IMR-90 (cell line): ENCODE measurements around the gene SKP2. TPM values are rescaled to one million over a fixed set of nuclear protein-coding genes. Genes with fewer than 3 reads are reported as not detected.

ENCODE experiments used
- ATAC-seq: fragments of 200-7000 bp; cut with Tn5 transposase; 2 replicates; pipeline ENCODE4 v1.9.1; 2020; ENCODE audit warnings: low read depth, mild to moderate bottlenecking, moderate library complexity
- BruUV-seq: library from RNA; stranded (reverse); fragments of 400-500 nt; replicated peaks from 2 replicates; lab custom pipeline; 2021; lab: Mats Ljungman, UMichigan
- CTCF ChIA-PET: fragments of 300-600 bp; formaldehyde crosslinking; extraction: SDS; loops from one replicate; lab custom pipeline; 2021; ENCODE audit warnings: antibody characterized with exemption; lab: Yijun Ruan, JAX
- POLR2A ChIA-PET: fragments of 300-600 bp; sonication (Branson Sonifier 250); formaldehyde crosslinking; loops from one replicate; lab custom pipeline; 2022; ENCODE audit warnings: antibody characterized with exemption; ENCODE audit not compliant: unreplicated experiment; lab: Charles Lee
- DNase-seq: peaks from one replicate; pipeline ENCODE4 v3.0.0; 2013
- H2AFZ ChIP-seq: replicated peaks from 2 replicates; pipeline ENCODE3; 2013; ENCODE audit warnings: low read length, mild to moderate bottlenecking; ENCODE audit not compliant: poor library complexity
- H2AK5ac ChIP-seq: 2 replicates; pipeline ENCODE4 v1.6.1; 2013; ENCODE audit warnings: low read depth, low read length, inconsistent platforms
- H2AK9ac ChIP-seq: replicated peaks from 2 replicates; pipeline ENCODE3; 2013; ENCODE audit warnings: mild to moderate bottlenecking, low read depth, low read length, moderate library complexity; ENCODE audit not compliant: poor library complexity
- H2BK120ac ChIP-seq: 2 replicates; pipeline ENCODE4 v1.6.1; 2013; ENCODE audit warnings: low read depth, low read length, inconsistent platforms
- H2BK15ac ChIP-seq: 3 replicates; pipeline ENCODE4 v1.6.1; 2013; ENCODE audit warnings: low read depth, low read length, inconsistent platforms
- H2BK20ac ChIP-seq: 2 replicates; pipeline ENCODE4 v1.6.1; 2013; ENCODE audit warnings: low read depth, mild to moderate bottlenecking, inconsistent platforms, low read length, moderate library complexity
- H2BK5ac ChIP-seq: 2 replicates; pipeline ENCODE4 v1.6.1; 2013; ENCODE audit warnings: mild to moderate bottlenecking, low read depth, low read length, inconsistent platforms; ENCODE audit not compliant: poor library complexity, severe bottlenecking
- H3K14ac ChIP-seq: replicated peaks from 2 replicates; pipeline ENCODE4 v1.6.1; 2013; ENCODE audit warnings: low read depth, low read length, inconsistent platforms
- H3K18ac ChIP-seq: 2 replicates; pipeline ENCODE4 v1.6.1; 2013; ENCODE audit warnings: low read depth, low read length, control low read depth
- H3K23ac ChIP-seq: 2 replicates; pipeline ENCODE4 v1.6.1; 2013; ENCODE audit warnings: low read depth, low read length, inconsistent platforms
- H3K27ac ChIP-seq: 2 replicates; pipeline ENCODE4 v1.5.1; 2013; ENCODE audit warnings: mild to moderate bottlenecking, control low read depth, low read length; ENCODE audit not compliant: insufficient read depth
- H3K27me3 ChIP-seq: 2 replicates; pipeline ENCODE4 v1.6.1; 2013; ENCODE audit warnings: low read length; ENCODE audit not compliant: control insufficient read depth, insufficient read depth
- H3K36me3 ChIP-seq: 2 replicates; pipeline ENCODE4 v1.6.1; 2013; ENCODE audit warnings: low read length, mixed read lengths; ENCODE audit not compliant: control insufficient read depth, insufficient read depth
- H3K4ac ChIP-seq: 2 replicates; pipeline ENCODE4 v1.6.1; 2013; ENCODE audit warnings: low read depth, low read length, inconsistent platforms
- H3K4me1 ChIP-seq: 2 replicates; pipeline ENCODE4 v1.6.1; 2013; ENCODE audit warnings: low read length, mixed read lengths; ENCODE audit not compliant: control insufficient read depth, insufficient read depth
- H3K4me2 ChIP-seq: 2 replicates; pipeline ENCODE4 v1.6.1; 2013; ENCODE audit warnings: low read depth, mild to moderate bottlenecking, control low read depth, low read length, moderate library complexity
- H3K4me3 ChIP-seq: 2 replicates; pipeline ENCODE4 v1.5.1; 2013; ENCODE audit warnings: low read depth, mild to moderate bottlenecking, control low read depth, low read length, moderate library complexity; ENCODE audit not compliant: insufficient read depth
- H3K56ac ChIP-seq: 2 replicates; pipeline ENCODE4 v1.6.1; 2013; ENCODE audit warnings: low read length, inconsistent platforms; ENCODE audit not compliant: insufficient read depth; ENCODE audit errors: extremely low read depth
- H3K79me1 ChIP-seq, 2 experiments: 2 replicates each; pipeline ENCODE4 v1.6.1; 2013; ENCODE audit warnings: low read length in 2 of 2, inconsistent platforms in 1 of 2, low read depth in 1 of 2
- H3K9ac ChIP-seq: 2 replicates; pipeline ENCODE4 v1.6.1; 2013; ENCODE audit warnings: low read depth, low read length, control low read depth
- H3K9me1 ChIP-seq: 2 replicates; pipeline ENCODE4 v1.6.1; 2013; ENCODE audit warnings: low read length, inconsistent platforms; ENCODE audit not compliant: insufficient read depth
- H3K9me3 ChIP-seq: 2 replicates; pipeline ENCODE4 v1.6.1; 2013; ENCODE audit warnings: low read length; ENCODE audit not compliant: control insufficient read depth, insufficient read depth
- H4K20me1 ChIP-seq: 2 replicates; pipeline ENCODE4 v1.6.1; 2013; ENCODE audit warnings: low read length, inconsistent platforms; ENCODE audit not compliant: insufficient read depth
- H4K5ac ChIP-seq: 2 replicates; pipeline ENCODE4 v1.6.1; 2013; ENCODE audit warnings: mild to moderate bottlenecking, low read depth, low read length, control low read depth
- H4K8ac ChIP-seq, 2 experiments: 2 replicates each; pipeline ENCODE4 v1.6.1; 2013; ENCODE audit warnings: low read depth in 2 of 2, low read length in 2 of 2, control low read depth in 1 of 2, inconsistent platforms in 1 of 2
- H4K91ac ChIP-seq: 2 replicates; pipeline ENCODE4 v1.6.1; 2013; ENCODE audit warnings: low read depth, low read length, inconsistent platforms; ENCODE audit not compliant: insufficient read depth
- BHLHE40 ChIP-seq: fragments of 150-350 bp; IDR thresholded peaks from 2 replicates; pipeline ENCODE4 v1.6.1; 2016; ENCODE audit warnings: mild to moderate bottlenecking, low read depth, low read length
- CEBPB ChIP-seq: IDR thresholded peaks from 2 replicates; pipeline ENCODE4 v1.6.1; 2012; ENCODE audit warnings: low read depth, low read length, improper control_type of control experiment
- CHD1 ChIP-seq: IDR thresholded peaks from 2 replicates; pipeline ENCODE4 v1.6.1; 2012; ENCODE audit warnings: low read depth, low read length, improper control_type of control experiment
- CTCF ChIP-seq: conservative IDR thresholded peaks from 2 replicates; pipeline ENCODE4 v1.5.1; 2012; ENCODE audit warnings: mild to moderate bottlenecking, low read depth, low read length, improper control_type of control experiment
- ELK1 ChIP-seq: fragments of 150-350 bp; IDR thresholded peaks from 2 replicates; pipeline ENCODE4 v1.6.1; 2016; ENCODE audit warnings: low read depth, mild to moderate bottlenecking, low read length, moderate library complexity, borderline replicate concordance
- FOS ChIP-seq: fragments of 150-350 bp; IDR thresholded peaks from 2 replicates; pipeline ENCODE4 v1.6.1; 2016; ENCODE audit warnings: low read depth, low read length
- MAFK ChIP-seq: IDR thresholded peaks from 2 replicates; pipeline ENCODE4 v1.6.1; 2012; ENCODE audit warnings: low read depth, low read length, improper control_type of control experiment
- MAZ ChIP-seq: IDR thresholded peaks from 2 replicates; pipeline ENCODE4 v1.6.1; 2012; ENCODE audit warnings: low read depth, mild to moderate bottlenecking, low read length, improper control_type of control experiment, moderate library complexity, borderline replicate concordance
- MXI1 ChIP-seq: IDR thresholded peaks from 2 replicates; pipeline ENCODE4 v1.6.1; 2012; ENCODE audit warnings: low read depth, mild to moderate bottlenecking, low read length, moderate library complexity, borderline replicate concordance
- NFE2L2 ChIP-seq: fragments of 150-350 bp; IDR thresholded peaks from 2 replicates; pipeline ENCODE4 v1.6.1; 2016; ENCODE audit warnings: low read depth, mild to moderate bottlenecking, low read length
- POLR2A ChIP-seq: IDR thresholded peaks from 2 replicates; pipeline ENCODE4 v1.6.1; 2012; ENCODE audit warnings: mild to moderate bottlenecking, low read depth, low read length
- RAD21 ChIP-seq: IDR thresholded peaks from 2 replicates; pipeline ENCODE4 v1.6.1; 2012; ENCODE audit warnings: low read length, improper control_type of control experiment
- RCOR1 ChIP-seq: IDR thresholded peaks from 2 replicates; pipeline ENCODE4 v1.6.1; 2012; ENCODE audit warnings: mild to moderate bottlenecking, low read length, improper control_type of control experiment; ENCODE audit not compliant: insufficient replicate concordance
- RFX5 ChIP-seq: IDR thresholded peaks from 2 replicates; pipeline ENCODE4 v1.8.0; 2012; ENCODE audit warnings: low read depth, mild to moderate bottlenecking, low read length, moderate library complexity
- SMC3 ChIP-seq: fragments of 150-350 bp; IDR thresholded peaks from 2 replicates; pipeline ENCODE4 v1.6.1; 2016; ENCODE audit warnings: low read depth, mild to moderate bottlenecking, antibody characterized with exemption, low read length, moderate library complexity
- USF2 ChIP-seq: fragments of 150-350 bp; IDR thresholded peaks from 2 replicates; pipeline ENCODE4 v1.6.1; 2017; ENCODE audit warnings: mild to moderate bottlenecking, antibody characterized with exemption, low read length, low read depth
- WGBS, 2 experiments: methylation state at CpG; one replicate each; pipeline versions ENCODE4 v1.1.5 to v1.1.7; 2013; ENCODE audit warnings: missing lambda C conversion rate in 2 of 2; ENCODE audit not compliant: insufficient read length in 1 of 2; ENCODE audit errors: extremely low coverage in 2 of 2; 5-methylcytosine and 5-hydroxymethylcytosine counted together
- dilution Hi-C: fragments of 300-500 bp; cut with HindIII; formaldehyde crosslinking; loops from one replicate; pipeline ENCODE4 v1.14.3; 2018; ENCODE audit warnings: low sequenced_read_pairs; ENCODE audit not compliant: unreplicated experiment
- in situ Hi-C: fragments of 300-500 bp; cut with MboI; formaldehyde crosslinking; loops from 3 replicates; pipeline ENCODE4 v1.14.3; 2019; ENCODE audit warnings: low sequenced_read_pairs, inconsistent platforms, mixed read lengths
- intact Hi-C: fragments of 100-400 bp; cut with micrococcal nuclease; formaldehyde crosslinking; loops from 2 replicates; pipeline ENCODE4 v1.10.0; 2022
- polyA plus RNA-seq, 3 experiments: library from polyadenylated mRNA; depleted of rRNA; stranded (reverse); fragments of >200 nt; gene quantifications; 2 replicates each; pipeline ENCODE4 v1.2.3, GENCODE V29; 2012; ENCODE audit warnings: low replicate concordance in 1 of 3
- total RNA-seq: library from RNA; depleted of rRNA; stranded (reverse); fragments of >200 nt; gene quantifications from 2 replicates; pipeline ENCODE4 v1.2.3, GENCODE V29; 2012

SKP2 gene
- total and polyA plus RNA-seq, 2 of the 4 experiments (the other 2 are of a cell fraction) = 23.3 to 92.1 TPM

- POLR2A ChIA-PET = no interaction called here
- Histone ChIP-seq H3K4me3 (no peak overlapping the region), H3K4ac (no peak overlapping the region), H2AK5ac (no peak overlapping the region), H2BK15ac (no peak overlapping the region), H2AFZ (no peak overlapping the region), H3K27me3 (no peaks in the 10 kb centered on the region), H2BK5ac (no peak overlapping the region), H2BK120ac (no peak overlapping the region), H2AK9ac (no peak overlapping the region), H3K23ac (no peak overlapping the region), H3K9me1 (no peaks in the 10 kb centered on the region), H4K5ac (no peak overlapping the region), H3K4me2 (no peak overlapping the region), H3K9ac (no peak overlapping the region), H3K14ac (no peak overlapping the region), H4K91ac (no peak overlapping the region), H3K18ac (no peak overlapping the region), H4K8ac (no peak overlapping the region), H3K36me3 (no peaks in the 10 kb centered on the region), H2BK20ac (no peak overlapping the region), H3K4me1 (no peaks in the 10 kb centered on the region), H3K79me1 (no peaks in the 10 kb centered on the region), H4K20me1 (no peaks in the 10 kb centered on the region), H3K27ac (no peak overlapping the region), H3K56ac (no peak overlapping the region), H3K9me3 (no peaks in the 10 kb centered on the region)
- no peak for DNase-seq
- no TSS peak for BruUV-seq
- intact Hi-C loops = no loop called here
- in situ Hi-C loops = no loop called here
- no peak for TF ChIP-seq RCOR1
- TF ChIP-seq POLR2A = no peak
- TF ChIP-seq FOS = no peak
- no peak for TF ChIP-seq MAZ
- no peak for TF ChIP-seq ELK1
- no peak for TF ChIP-seq RFX5
- no peak for TF ChIP-seq CEBPB
- TF ChIP-seq USF2 = no peak
- TF ChIP-seq RAD21 = no peak
- no peak for TF ChIP-seq CHD1
- TF ChIP-seq SMC3 = no peak
- TF ChIP-seq MXI1 = no peak
- no peak for TF ChIP-seq CTCF
- TF ChIP-seq MAFK = no peak
- TF ChIP-seq BHLHE40 = no peak
- TF ChIP-seq NFE2L2 = no peak
- ATAC-seq = no peak
- dilution Hi-C loops = no loop called here
- WGBS, 2 experiments = no CpG with 5 or more reads among the region's 1 CpG
- CTCF ChIA-PET = no interaction called here
Observed at GRCh38 chr5:36128795-36129194, 23.1 kb upstream of the SKP2 start.
